Vagina (tissue), 2 donors: Measurements from ENCODE around the gene LPO. TPM values are rescaled to one million over a fixed set of nuclear protein-coding genes. Genes with fewer than 3 reads are reported as not detected.

Experiments
- DNase-seq, 2 donors: peaks; one replicate each; pipeline ENCODE4 v3.0.0-alpha.2; 2017; ENCODE audit errors: extremely low spot score in 2 of 2
- H3K27ac ChIP-seq: fragments of 200-600 bp; sonication (generic); one replicate; pipeline ENCODE4 v1.5.1; 2019
- H3K27me3 ChIP-seq: fragments of 200-600 bp; sonication (generic); one replicate; pipeline ENCODE4 v1.5.1; 2019
- H3K36me3 ChIP-seq, 2 donors: fragments of 200-600 bp; sonication (generic); one replicate each; pipeline ENCODE4 v1.5.1; 2017 to 2019
- H3K4me1 ChIP-seq: fragments of 200-600 bp; sonication (generic); one replicate; pipeline ENCODE4 v1.5.1; 2019
- H3K4me3 ChIP-seq, 2 donors: fragments of 200-600 bp; sonication (generic); 1 replicate in 1 of 2; 2 replicates in 1 of 2; pipeline ENCODE4 v1.5.1; 2016 to 2019
- H3K9me3 ChIP-seq: fragments of 200-600 bp; sonication (generic); one replicate; pipeline ENCODE4 v1.5.1; 2019
- CTCF ChIP-seq, 3 experiments: fragments of 450-650 bp in 2 of 3; fragments of 200-600 bp in 1 of 3; sonication (generic) in 1 of 3; IDR thresholded peaks; one replicate each; pipeline ENCODE4 v1.5.1; 2017 to 2019; ENCODE audit warnings: antibody characterized with exemption in 3 of 3, mild to moderate bottlenecking in 2 of 3, moderate library complexity in 2 of 3
- POLR2A ChIP-seq, 2 donors: fragments of 450-650 bp; IDR thresholded peaks; one replicate each; pipeline ENCODE4 v1.6.1; 2017; ENCODE audit warnings: antibody characterized with exemption in 2 of 2, mild to moderate bottlenecking in 2 of 2, moderate library complexity in 2 of 2
- POLR2AphosphoS5 ChIP-seq, 2 donors: sonication (generic); formaldehyde crosslinking; IDR thresholded peaks; one replicate each; pipeline ENCODE4 v1.9.0; 2017; ENCODE audit warnings: antibody characterized with exemption in 2 of 2, mild to moderate bottlenecking in 2 of 2, low read depth in 1 of 2; ENCODE audit not compliant: insufficient read depth in 1 of 2
- intact Hi-C: fragments of 100-400 bp; cut with DNase I; formaldehyde crosslinking; loops from one replicate; pipeline ENCODE4 v1.15.1; 2023
- total RNA-seq: library from RNA; depleted of rRNA; stranded (reverse); fragments of >200 nt; gene quantifications from one replicate; pipeline ENCODE4 v1.2.3, GENCODE V29; 2016

LPO gene
- total RNA-seq, 1 donor from 2014 or later = not detected

GRCh38 chr17:58233543-58233942, 4.8 kb upstream of the LPO start:
- no peaks in the 10 kb centered on the region for H3K36me3 ChIP-seq
- no peaks in the 10 kb centered on the region for H3K27me3 ChIP-seq
- no peak overlapping the region for H3K4me3 ChIP-seq
- no peaks in the 10 kb centered on the region for H3K9me3 ChIP-seq
- intact Hi-C loops = no loop called here
- peak in 1 of 2 donors; percentile 34 for DNase-seq
- H3K4me1 ChIP-seq = no peaks in the 10 kb centered on the region
- no peak for TF ChIP-seq POLR2A (IDR thresholded peaks at IDR 0.05)
- no peak for TF ChIP-seq POLR2AphosphoS5 (IDR thresholded peaks at IDR 0.05; ENCODE audit: insufficient read depth in 1 of 2, low read depth in 1 of 2)
- TF ChIP-seq CTCF (IDR thresholded peaks at IDR 0.05) = no peak
- H3K27ac ChIP-seq = no peak overlapping the region

- Histone ChIP-seq H3K27me3 (no peaks in the 10 kb centered on the region), H3K9me3 (no peaks in the 10 kb centered on the region)
- intact Hi-C loops = no loop called here
These were observed 3.9 kb upstream of the LPO start for GRCh38 chr17:58234512-58234911.

GRCh38 chr17:58235821-58236220, 2.6 kb upstream of the LPO start:
- no peaks in the 10 kb centered on the region for H3K27me3 ChIP-seq
- peak in 1 of 2 donors; percentile 34 for DNase-seq

More at GRCh38 chr17:58234512-58234911, 3.9 kb upstream of the LPO start:
- Histone ChIP-seq H3K36me3 (no peaks in the 10 kb centered on the region), H3K4me1 (no peaks in the 10 kb centered on the region), H3K27ac (no peak overlapping the region), H3K4me3 (no peak overlapping the region)
- TF ChIP-seq CTCF (IDR thresholded peaks at IDR 0.05) (no peak), POLR2AphosphoS5 (IDR thresholded peaks at IDR 0.05; ENCODE audit: insufficient read depth in 1 of 2, low read depth in 1 of 2) (no peak), POLR2A (IDR thresholded peaks at IDR 0.05) (no peak)
- DNase-seq = peak in 1 of 2 donors; percentile 12

GRCh38 chr17:58236394-58236793, 2.0 kb upstream of the LPO start:
- Histone ChIP-seq H3K27ac (no peak overlapping the region), H3K9me3 (no peaks in the 10 kb centered on the region), H3K4me1 (no peaks in the 10 kb centered on the region), H3K27me3 (no peaks in the 10 kb centered on the region), H3K4me3 (no peak overlapping the region), H3K36me3 (no peaks in the 10 kb centered on the region)
- DNase-seq = peak; percentile 25 to 84
- intact Hi-C loops = no loop called here
- TF ChIP-seq POLR2A (IDR thresholded peaks at IDR 0.05) = no peak
- no peak for TF ChIP-seq POLR2AphosphoS5 (IDR thresholded peaks at IDR 0.05; ENCODE audit: insufficient read depth in 1 of 2, low read depth in 1 of 2)
- no peak for TF ChIP-seq CTCF (IDR thresholded peaks at IDR 0.05)

More at GRCh38 chr17:58235821-58236220, 2.6 kb upstream of the LPO start:
- H3K27ac ChIP-seq = no peak overlapping the region
- intact Hi-C loops = no loop called here
- H3K4me3 ChIP-seq = no peak overlapping the region
- no peaks in the 10 kb centered on the region for H3K36me3 ChIP-seq
- no peaks in the 10 kb centered on the region for H3K9me3 ChIP-seq
- H3K4me1 ChIP-seq = no peaks in the 10 kb centered on the region
- no peak for TF ChIP-seq POLR2A (IDR thresholded peaks at IDR 0.05)
- no peak for TF ChIP-seq POLR2AphosphoS5 (IDR thresholded peaks at IDR 0.05; ENCODE audit: insufficient read depth in 1 of 2, low read depth in 1 of 2)
- TF ChIP-seq CTCF (IDR thresholded peaks at IDR 0.05) = no peak

- no peak for DNase-seq
- no peaks in the 10 kb centered on the region for H3K27me3 ChIP-seq
- H3K27ac ChIP-seq = no peak overlapping the region
- H3K4me1 ChIP-seq = no peaks in the 10 kb centered on the region
- intact Hi-C loops = no loop called here
- H3K36me3 ChIP-seq = no peaks in the 10 kb centered on the region
- no peak for TF ChIP-seq POLR2AphosphoS5 (IDR thresholded peaks at IDR 0.05; ENCODE audit: insufficient read depth in 1 of 2, low read depth in 1 of 2)
- TF ChIP-seq CTCF (IDR thresholded peaks at IDR 0.05) = no peak
- TF ChIP-seq POLR2A (IDR thresholded peaks at IDR 0.05) = no peak
- H3K9me3 ChIP-seq = no peaks in the 10 kb centered on the region
- H3K4me3 ChIP-seq = no peak overlapping the region
These were observed 1.6 kb downstream of the LPO start for GRCh38 chr17:58239987-58240386.
